Nephron (organoid): ENCODE results near the gene DENND2A.

Experiments
- H3K27ac Mint-ChIP-seq, 3 experiments: 2 replicates each; pipeline ENCODE4 v1.8.0; 2020; ENCODE audit warnings: mixed read lengths in 3 of 3, mild to moderate bottlenecking in 2 of 3, moderate library complexity in 1 of 3
- H3K27me3 Mint-ChIP-seq: 2 replicates; pipeline ENCODE4 v1.8.0; 2021; ENCODE audit warnings: low read depth, mild to moderate bottlenecking, moderate library complexity, mixed read lengths
- H3K36me3 Mint-ChIP-seq: 2 replicates; pipeline ENCODE4 v1.8.0; 2020; ENCODE audit warnings: low read depth, mixed read lengths
- H3K4me1 Mint-ChIP-seq: 2 replicates; pipeline ENCODE4 v1.8.0; 2020; ENCODE audit warnings: mixed read lengths
- H3K4me3 Mint-ChIP-seq, 3 experiments: 2 replicates each; pipeline ENCODE4 v1.8.0; 2020; ENCODE audit warnings: mild to moderate bottlenecking in 3 of 3, mixed read lengths in 3 of 3, moderate library complexity in 2 of 3
- H3K9me3 Mint-ChIP-seq: 2 replicates; pipeline ENCODE4 v1.8.0; 2020; ENCODE audit warnings: mixed read lengths
- TF ChIP-seq, protein P1 (sequence below), 3 experiments: fragments of 200-600 bp; sonication (generic); IDR thresholded peaks; one replicate each; pipeline ENCODE4 v1.5.0; 2021; ENCODE audit warnings: antibody characterized with exemption in 3 of 3; ENCODE audit not compliant: unreplicated experiment in 3 of 3

The DENND2A gene

DNA sequence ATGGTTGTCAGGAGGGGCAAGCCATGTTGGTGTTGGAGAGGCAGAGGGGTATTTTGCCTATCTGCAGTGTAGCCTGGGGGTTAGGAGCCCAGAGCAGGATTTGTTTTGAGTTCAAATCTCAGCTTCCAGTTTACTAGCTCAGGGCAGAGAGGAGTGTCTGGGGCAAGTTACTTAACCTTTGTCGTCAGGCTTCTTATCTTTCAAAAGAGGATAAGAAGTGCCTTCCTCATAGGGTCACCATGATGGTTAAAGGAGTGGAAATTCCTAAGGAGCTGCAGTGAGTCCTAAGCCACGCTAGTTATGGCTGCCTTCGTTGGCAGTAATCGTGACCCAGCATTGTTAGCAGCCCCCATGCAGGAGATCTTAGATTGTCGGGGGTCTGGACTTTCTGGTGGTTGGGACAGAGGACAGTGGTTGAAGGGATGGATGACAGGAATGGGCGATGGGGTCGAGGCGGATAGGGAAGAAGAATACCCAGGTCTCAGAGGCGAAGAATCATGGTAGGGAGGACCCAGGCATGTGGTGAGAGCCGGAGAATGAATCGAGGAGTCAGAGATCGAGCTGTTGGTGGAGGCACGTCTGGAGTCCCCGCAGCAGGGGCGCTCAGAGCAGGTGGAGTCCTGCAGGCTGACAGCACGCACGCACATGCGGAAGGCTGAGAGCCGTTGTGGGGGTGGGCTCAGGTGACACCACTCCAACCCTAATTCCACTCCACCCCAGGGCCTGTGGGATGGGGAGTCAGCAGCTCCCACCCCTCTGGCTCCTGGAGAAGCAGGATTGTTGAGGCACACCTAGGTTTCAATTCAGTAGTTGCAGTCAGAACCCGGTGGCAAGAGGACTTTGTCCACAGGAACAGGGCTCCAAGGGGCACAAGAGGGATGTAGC lies 43.7 kb upstream of the DENND2A start:
- TF ChIP-seq, protein P1, sequence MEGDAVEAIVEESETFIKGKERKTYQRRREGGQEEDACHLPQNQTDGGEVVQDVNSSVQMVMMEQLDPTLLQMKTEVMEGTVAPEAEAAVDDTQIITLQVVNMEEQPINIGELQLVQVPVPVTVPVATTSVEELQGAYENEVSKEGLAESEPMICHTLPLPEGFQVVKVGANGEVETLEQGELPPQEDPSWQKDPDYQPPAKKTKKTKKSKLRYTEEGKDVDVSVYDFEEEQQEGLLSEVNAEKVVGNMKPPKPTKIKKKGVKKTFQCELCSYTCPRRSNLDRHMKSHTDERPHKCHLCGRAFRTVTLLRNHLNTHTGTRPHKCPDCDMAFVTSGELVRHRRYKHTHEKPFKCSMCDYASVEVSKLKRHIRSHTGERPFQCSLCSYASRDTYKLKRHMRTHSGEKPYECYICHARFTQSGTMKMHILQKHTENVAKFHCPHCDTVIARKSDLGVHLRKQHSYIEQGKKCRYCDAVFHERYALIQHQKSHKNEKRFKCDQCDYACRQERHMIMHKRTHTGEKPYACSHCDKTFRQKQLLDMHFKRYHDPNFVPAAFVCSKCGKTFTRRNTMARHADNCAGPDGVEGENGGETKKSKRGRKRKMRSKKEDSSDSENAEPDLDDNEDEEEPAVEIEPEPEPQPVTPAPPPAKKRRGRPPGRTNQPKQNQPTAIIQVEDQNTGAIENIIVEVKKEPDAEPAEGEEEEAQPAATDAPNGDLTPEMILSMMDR (IDR thresholded peaks at IDR 0.05; ENCODE audit: unreplicated experiment in 3 of 3): no peak
- no peaks in the 10 kb centered on the region for H3K9me3 Mint-ChIP-seq
- no peak overlapping the region for H3K4me3 Mint-ChIP-seq
- peaks cover 28% of the 10 kb centered on the region for H3K36me3 Mint-ChIP-seq
- H3K27me3 Mint-ChIP-seq: no peaks in the 10 kb centered on the region
- peaks cover 17% of the 10 kb centered on the region for H3K4me1 Mint-ChIP-seq
- peak overlapping the region in 1 of 3 experiments; percentile 25 for H3K27ac Mint-ChIP-seq

DNA sequence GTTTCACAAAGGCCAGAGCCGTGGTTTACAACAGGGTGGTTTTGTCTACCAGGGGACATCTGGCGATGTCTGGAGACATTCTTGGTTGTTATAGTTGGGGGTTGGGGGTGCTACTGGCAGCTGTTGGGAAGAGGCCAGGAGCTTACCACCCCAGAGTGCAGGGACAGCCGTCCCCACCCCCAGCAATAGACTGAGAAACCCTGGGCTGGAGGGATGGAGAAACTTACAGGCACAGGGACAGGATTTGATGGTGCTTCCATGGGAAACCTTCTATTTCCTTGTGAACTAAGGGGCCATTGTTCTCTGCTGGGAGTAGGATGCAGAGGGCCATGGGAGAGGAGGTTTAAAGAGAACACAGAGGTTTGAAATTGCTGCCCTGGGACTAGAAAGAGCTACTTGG lies 43.0 kb upstream of the DENND2A start:
- Mint-ChIP-seq H3K27ac (peak overlapping the region in 1 of 3 experiments; percentile 25), H3K4me1 (peaks cover 17% of the 10 kb centered on the region), H3K4me3 (no peak overlapping the region), H3K36me3 (peaks cover 33% of the 10 kb centered on the region), H3K9me3 (no peaks in the 10 kb centered on the region), H3K27me3 (no peaks in the 10 kb centered on the region)
- TF ChIP-seq, protein P1 (IDR thresholded peaks at IDR 0.05; ENCODE audit: unreplicated experiment in 3 of 3): no peak

DNA sequence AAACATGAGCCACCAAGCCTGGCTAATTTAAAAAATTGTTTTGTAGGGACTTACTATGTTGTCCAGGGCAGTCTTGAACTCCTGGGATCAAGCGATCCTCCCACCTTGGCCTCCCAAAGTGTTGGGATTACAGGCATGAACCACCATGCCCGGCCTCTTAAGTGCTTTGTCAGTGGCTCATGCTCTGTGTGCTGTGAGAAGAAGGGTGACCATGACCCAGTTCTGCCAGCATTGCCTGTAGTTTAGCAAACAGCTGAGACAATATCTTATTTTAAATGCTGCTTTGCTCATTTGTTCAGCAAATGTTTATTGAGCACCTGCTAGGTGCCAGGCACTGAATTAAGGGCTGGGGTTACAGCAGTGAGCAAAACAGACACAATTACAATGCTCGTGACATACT lies 41.2 kb upstream of the DENND2A start:
- no peaks in the 10 kb centered on the region for H3K27me3 Mint-ChIP-seq
- no peak overlapping the region for H3K27ac Mint-ChIP-seq
- H3K9me3 Mint-ChIP-seq: no peaks in the 10 kb centered on the region
- H3K36me3 Mint-ChIP-seq: peaks cover 47% of the 10 kb centered on the region
- H3K4me1 Mint-ChIP-seq: peaks cover 17% of the 10 kb centered on the region
- TF ChIP-seq, protein P1 (IDR thresholded peaks at IDR 0.05; ENCODE audit: unreplicated experiment in 3 of 3): no peak
- H3K4me3 Mint-ChIP-seq: no peak overlapping the region

DNA sequence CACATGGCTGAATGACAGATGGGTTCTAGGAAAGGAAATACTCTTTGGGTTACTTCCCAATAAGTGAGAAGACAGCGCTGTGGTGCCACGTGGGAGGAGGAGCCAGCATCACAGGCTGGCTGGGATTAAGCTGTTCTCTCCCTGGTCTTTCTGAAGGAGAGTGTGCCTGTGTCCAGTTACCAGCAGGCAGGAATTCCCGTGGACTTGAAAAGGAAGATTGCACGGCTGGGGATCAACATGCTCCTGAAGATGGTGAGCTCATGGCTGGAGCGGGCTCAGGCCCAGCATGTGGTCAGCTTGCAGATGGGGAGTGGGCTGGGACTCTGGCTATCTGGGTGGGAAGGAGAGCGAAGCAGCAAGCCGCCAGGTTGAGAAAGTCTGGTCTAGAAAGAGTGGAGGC lies 40.3 kb upstream of the DENND2A start:
- H3K27ac Mint-ChIP-seq: no peak overlapping the region
- no peak overlapping the region for H3K4me3 Mint-ChIP-seq
- H3K4me1 Mint-ChIP-seq: peaks cover 17% of the 10 kb centered on the region
- no peaks in the 10 kb centered on the region for H3K9me3 Mint-ChIP-seq
- H3K36me3 Mint-ChIP-seq: peaks cover 50% of the 10 kb centered on the region
- H3K27me3 Mint-ChIP-seq: no peaks in the 10 kb centered on the region
- TF ChIP-seq, protein P1 (IDR thresholded peaks at IDR 0.05; ENCODE audit: unreplicated experiment in 3 of 3): no peak

DNA sequence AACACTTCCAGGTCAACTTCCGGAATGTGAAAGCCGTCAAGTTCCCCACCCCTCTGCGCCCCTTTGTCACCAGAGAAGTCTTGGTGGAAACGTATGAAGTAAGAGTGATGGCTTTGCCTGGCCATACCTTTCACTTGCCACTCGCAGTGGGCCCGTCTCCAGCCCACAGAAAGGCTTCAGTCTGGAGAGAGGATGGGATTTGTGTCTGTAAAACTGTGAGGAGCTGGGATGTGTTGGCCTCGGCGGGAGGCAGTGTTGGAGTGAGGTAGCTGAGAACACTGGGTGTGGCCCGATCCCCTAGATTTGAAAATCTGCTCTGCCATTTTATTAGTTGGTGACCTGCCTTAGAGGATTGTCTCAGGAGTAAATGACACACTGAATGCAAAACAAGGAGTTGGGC lies 38.6 kb upstream of the DENND2A start:
- Mint-ChIP-seq H3K9me3 (no peaks in the 10 kb centered on the region), H3K4me3 (no peak overlapping the region), H3K27ac (no peak overlapping the region), H3K27me3 (no peaks in the 10 kb centered on the region), H3K4me1 (peaks cover 30% of the 10 kb centered on the region), H3K36me3 (peaks cover 46% of the 10 kb centered on the region)
- TF ChIP-seq, protein P1 (IDR thresholded peaks at IDR 0.05; ENCODE audit: unreplicated experiment in 3 of 3): no peak

DNA sequence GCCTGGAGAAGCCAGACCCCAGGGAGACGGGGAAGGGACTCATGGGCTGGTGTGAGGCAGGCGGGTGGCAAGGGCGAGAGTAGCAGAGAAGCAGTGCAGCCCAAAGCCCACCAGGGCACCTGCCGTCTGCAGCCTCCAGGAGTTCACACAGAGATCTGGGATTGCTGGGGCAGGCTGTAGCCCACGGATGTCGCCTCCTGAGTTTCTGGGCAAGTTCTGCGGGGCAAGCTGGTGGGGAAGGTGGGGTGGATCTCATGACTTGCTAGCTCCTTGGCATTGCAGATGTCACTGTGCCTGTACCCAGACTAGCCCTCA lies 38.2 kb upstream of the DENND2A start:
- Mint-ChIP-seq H3K4me1 (peaks cover 30% of the 10 kb centered on the region), H3K36me3 (peaks cover 42% of the 10 kb centered on the region), H3K4me3 (no peak overlapping the region), H3K27me3 (no peaks in the 10 kb centered on the region), H3K27ac (no peak overlapping the region), H3K9me3 (no peaks in the 10 kb centered on the region)
- TF ChIP-seq, protein P1 (IDR thresholded peaks at IDR 0.05; ENCODE audit: unreplicated experiment in 3 of 3): no peak
